Kidney glomerular epithelial cell (primary cell): ENCODE measurements around the gene ARHGAP1.

ENCODE experiments used
- DNase-seq: peaks from one replicate; lab custom pipeline; 2025; lab: John Stamatoyannopoulos, UW

Gene ARHGAP1

DNA sequence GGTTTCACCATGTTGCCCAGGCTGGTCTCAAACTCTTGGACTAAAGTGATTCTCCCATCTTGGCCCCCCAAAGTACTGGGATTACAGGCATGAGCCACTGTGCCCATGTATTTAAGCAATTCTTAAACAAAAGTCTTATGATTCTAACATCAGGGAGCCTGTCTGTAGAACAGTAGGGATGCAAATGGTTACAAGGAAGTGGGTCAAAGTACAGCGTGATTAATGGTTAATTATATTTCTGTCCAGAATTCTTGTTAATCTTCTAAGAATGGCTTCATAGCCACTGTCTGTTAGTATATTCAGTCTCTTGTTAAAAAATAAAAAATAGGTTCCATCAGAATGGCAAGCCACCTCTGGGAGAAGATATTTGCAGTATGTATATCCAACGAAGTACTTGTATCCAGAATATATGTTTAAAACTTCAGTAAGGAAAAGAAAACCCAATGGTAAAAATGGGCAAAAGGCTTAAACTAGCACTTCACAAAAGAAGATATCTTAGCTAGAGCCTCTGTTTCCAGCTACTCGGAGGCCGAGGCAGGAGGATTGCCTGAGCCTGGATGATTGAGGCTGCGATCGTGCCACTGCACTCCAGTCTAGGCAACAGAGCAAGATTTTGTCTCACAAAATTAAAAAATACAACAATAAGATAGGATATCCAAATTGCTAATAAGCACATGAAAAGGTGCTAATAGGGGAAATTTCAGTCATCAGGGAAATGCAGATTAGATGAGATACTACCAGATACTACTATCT, 60.2 kb downstream of the ARHGAP1 start:
- no peak for DNase-seq

DNA sequence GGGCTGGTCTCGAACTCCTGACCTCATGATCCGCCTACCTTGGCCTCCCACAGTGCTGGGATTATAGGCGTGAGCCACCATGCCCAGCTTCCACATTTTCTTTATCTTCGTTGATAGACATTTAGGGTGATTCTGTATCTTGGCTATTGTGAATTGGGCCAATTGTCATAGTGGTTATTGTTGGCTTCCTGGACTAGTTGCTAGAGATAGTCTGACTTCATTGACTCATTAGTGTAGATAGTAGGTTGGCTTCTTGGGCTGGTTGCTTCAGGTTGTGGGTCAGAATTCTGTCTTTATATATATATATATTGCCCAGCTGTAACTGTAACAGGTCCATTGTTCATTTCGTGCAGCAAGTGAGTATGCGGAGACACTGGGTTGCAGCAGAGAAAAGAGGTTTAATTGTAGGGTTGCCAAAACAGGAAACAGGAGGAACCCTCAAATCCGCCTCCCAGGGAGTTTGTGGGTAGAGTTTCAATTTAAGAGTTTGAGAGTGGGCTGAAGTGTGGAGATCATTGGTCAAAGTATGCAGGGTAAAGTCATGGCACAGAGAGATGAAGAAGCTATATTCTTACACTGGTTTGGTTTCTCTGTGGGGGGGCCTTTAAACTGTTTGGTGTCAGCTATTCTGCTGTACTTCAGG, 61.1 kb downstream of the ARHGAP1 start:
- DNase-seq: no peak

DNA sequence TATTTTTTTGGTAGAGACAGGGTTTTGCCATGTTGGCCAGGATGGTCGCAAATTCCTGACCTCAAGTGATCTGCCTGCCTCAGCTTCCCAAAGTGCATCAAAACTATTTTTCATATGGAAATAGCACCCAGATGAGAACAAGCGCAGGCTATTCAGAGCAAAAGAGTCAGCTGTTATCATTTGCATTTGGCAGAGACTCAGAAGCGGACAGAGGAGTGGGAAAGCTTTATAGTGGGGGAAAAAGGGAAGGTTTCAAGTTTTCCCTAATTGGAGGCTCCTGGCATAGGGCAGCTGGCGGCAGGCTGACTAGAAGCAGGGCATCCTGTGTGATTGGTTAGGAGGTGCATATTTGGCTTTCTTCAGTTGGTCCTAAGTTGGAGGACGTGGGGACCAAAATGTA, 62.9 kb downstream of the ARHGAP1 start:
- DNase-seq: no peak

DNA sequence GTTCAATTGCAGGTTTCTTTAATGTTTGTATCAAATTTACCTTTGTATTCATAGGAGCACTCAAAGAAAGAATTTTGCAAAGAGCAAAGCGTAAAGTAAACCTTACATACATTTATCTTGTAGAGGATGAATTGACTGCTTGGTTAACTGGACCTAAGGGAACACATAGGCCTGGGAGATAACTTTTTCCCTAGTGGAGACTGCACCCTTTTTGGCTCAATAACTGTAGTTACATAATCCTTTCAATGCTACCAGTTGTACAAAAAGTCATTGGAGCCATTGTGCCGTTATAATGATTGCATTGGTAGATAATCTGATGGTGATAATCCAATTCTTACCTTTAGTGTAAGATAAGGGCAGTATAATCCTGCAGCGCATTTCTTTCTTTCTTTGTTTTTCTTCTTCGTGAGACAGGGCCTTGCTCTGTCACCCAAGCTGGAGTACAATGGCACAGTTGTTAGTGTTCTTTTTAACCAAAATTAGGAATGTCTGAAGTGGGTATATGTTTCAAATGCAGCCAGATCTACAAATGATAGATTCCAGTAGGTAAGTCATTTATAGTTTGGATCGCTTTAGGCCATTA, 64.8 kb downstream of the ARHGAP1 start:
- no peak for DNase-seq

DNA sequence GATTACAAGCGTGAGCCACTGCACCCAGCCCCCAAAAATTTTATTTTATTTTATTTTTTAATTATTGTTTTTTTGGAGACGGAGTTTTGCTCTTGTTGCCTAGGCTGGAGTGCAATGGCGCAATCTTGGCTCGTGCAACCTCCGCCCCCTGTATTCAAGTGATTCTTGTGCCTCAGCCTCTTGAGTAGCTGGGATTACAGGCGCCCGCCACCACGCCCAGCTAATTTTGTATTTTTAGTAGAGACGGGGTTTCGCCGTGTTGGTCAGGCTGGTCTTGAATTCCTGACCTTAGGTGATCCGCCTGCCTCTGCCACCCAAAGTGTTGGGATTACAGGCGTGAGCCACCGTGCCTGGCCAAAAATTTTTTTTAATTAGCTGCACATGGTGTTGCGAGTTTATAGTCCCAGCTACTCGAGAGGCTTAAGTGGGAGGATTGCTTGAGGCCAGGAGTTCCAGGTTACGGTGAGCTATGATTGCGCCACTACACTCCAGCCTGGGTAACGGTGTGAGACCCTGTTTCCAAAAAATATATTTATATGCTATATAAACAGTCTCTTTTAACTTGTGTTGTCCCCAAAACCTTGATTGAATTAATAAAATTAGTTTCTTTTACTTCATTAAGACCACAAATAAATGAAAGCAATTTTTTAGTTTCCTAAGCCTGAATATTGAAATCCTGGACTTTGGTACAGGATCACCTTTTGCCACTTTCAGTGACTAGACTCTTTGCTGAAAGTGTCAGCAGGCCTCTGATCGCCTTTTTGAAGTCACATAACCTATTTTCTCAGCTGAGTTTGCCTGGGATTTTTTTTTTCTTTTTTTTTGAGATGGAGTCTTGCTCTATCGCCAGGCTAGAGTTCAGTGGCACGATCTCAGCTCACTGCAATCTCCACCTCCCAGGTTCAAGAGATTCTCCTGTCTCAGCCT, 66.9 kb downstream of the ARHGAP1 start:
- DNase-seq: no peak

DNA sequence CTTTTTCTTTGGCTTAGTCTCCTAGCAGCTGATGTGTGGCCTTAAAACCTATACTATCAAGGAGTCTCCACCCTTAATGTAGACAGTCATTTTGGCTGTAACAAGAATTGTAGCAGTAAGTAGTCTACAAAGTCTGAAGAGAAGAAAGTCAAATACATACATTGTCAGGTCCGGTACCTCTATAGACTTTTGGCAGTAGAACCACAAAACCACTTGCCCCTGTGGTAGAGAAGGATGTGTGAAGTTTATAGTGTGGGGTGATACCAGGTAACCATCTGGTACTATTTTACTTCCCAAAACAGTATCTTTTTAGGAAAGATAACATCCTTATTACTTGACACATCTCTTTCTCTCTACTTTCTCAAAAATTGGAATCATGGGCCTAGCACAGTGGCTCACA, 67.9 kb downstream of the ARHGAP1 start:
- no peak for DNase-seq

DNA sequence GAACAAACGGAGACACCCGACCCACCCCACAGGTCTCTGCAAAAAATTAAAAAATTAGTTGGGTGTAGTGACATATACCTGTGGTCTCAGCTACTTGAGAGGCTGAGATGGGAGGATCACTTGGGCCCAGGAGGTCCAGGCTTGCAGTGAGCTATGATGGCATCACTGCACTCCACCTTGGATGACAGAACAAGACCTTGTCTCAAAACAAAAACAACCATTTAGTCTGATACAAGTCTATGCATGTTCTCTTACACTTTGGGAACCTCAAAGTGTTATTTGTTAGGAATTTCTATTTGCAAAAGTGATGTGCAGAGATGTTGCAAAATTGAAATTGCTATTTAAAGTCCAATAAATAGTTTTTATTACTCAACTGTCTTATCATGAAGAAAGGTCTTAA, 68.7 kb downstream of the ARHGAP1 start:
- no peak for DNase-seq

DNA sequence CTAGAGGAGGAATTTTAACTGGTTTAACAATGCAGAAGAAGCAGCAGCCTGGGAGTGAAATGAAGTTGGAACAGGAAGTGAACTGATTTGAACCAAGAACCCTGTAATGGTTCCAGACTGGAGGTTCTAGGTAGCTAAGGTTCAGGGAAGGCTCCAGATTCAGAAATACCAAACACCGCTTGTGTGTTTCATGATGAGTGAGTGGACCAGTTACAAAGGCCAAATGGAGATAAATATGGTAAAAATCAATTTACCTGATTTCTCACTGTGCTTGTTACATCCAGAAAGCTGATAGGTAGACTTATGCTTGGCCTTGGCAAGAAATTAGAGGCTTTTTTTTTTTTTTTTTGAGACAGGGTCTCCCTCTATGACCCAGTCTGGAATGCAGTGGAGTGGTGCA, 70.2 kb downstream of the ARHGAP1 start:
- DNase-seq: no peak

DNA sequence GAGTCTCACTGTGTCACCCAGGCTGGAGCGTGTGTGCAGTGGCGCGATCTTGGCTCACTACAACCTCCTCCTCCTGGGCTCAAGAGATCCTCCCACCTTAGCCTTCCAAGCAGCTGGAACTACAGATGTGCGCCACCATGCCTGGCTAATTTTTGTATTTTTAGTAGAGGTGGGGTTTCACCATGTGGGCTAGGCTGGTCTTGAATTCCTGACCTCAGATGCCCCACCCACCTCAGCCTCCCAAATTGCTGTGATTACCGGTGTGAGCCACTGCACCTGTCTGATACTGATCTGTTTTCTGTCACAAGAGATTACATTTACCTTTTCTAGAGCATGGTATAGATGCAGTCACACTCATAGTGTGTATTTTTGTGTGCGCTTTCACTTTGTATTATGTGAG, 71.5 kb downstream of the ARHGAP1 start:
- no peak for DNase-seq
